PC-3 (cell line): ENCODE results near the gene HNRNPH3. TPM values are rescaled to one million over a fixed set of nuclear protein-coding genes. Genes with fewer than 3 reads are reported as not detected.
A peak's percentile ranks its signal among the peaks of the same experiment; 100 is the strongest.

ENCODE experiments used
- ATAC-seq: fragments of 200-7000 bp; cut with Tn5 transposase; 2 replicates; pipeline ENCODE4 v1.9.1; 2020; ENCODE audit warnings: mild to moderate bottlenecking, moderate library complexity
- BruUV-seq: library from RNA; stranded (reverse); fragments of 400-500 nt; replicated peaks from 2 replicates; lab custom pipeline; 2021; lab: Mats Ljungman, UMichigan
- CTCF ChIA-PET: fragments of 300-600 bp; sonication (Branson Sonifier 250); formaldehyde crosslinking; loops from one replicate; lab custom pipeline; 2022; ENCODE audit warnings: antibody characterized with exemption; lab: Charles Lee
- POLR2A ChIA-PET: fragments of 300-600 bp; sonication (Branson Sonifier 250); formaldehyde crosslinking; loops from one replicate; lab custom pipeline; 2022; ENCODE audit warnings: antibody characterized with exemption; ENCODE audit not compliant: unreplicated experiment; lab: Charles Lee
- DNase-seq: peaks from one replicate; pipeline ENCODE4 v3.0.0-alpha.2; 2015
- H2AFZ ChIP-seq: fragments of 300-600 bp; sonication (generic); 2 replicates; pipeline ENCODE4 v1.6.0; 2016; ENCODE audit warnings: antibody characterized with exemption, low read length
- H3F3A ChIP-seq: fragments of 300-600 bp; sonication (generic); one replicate; pipeline ENCODE4 v1.6.0; 2017; ENCODE audit warnings: antibody characterized with exemption, low read length, control low read depth, mild to moderate bottlenecking; ENCODE audit not compliant: unreplicated experiment
- H3K27ac ChIP-seq: fragments of 300-600 bp; sonication (generic); 2 replicates; pipeline ENCODE4 v1.5.1; 2016; ENCODE audit warnings: mild to moderate bottlenecking, low read length
- H3K27me3 ChIP-seq: fragments of 300-600 bp; sonication (generic); 2 replicates; pipeline ENCODE4 v1.6.1; 2016; ENCODE audit warnings: low read length, mixed read lengths
- H3K36me3 ChIP-seq: fragments of 300-600 bp; sonication (generic); 2 replicates; pipeline ENCODE4 v1.6.1; 2016; ENCODE audit warnings: low read depth, mixed run types, low read length, mixed read lengths
- H3K4me1 ChIP-seq: fragments of 300-600 bp; sonication (generic); 2 replicates; pipeline ENCODE4 v1.5.1; 2016; ENCODE audit warnings: low read length; ENCODE audit not compliant: insufficient read depth
- H3K4me2 ChIP-seq: fragments of 300-600 bp; sonication (generic); 2 replicates; pipeline ENCODE4 v1.6.0; 2016; ENCODE audit warnings: low read length
- H3K4me3 ChIP-seq: fragments of 300-600 bp; sonication (generic); 2 replicates; pipeline ENCODE4 v1.5.1; 2016; ENCODE audit warnings: mild to moderate bottlenecking, low read length, mixed read lengths
- H3K79me2 ChIP-seq: fragments of 300-600 bp; sonication (generic); 2 replicates; pipeline ENCODE4 v1.6.1; 2017; ENCODE audit warnings: low read length, mixed read lengths
- H3K9ac ChIP-seq: fragments of 300-600 bp; sonication (generic); 2 replicates; pipeline ENCODE4 v1.6.0; 2016; ENCODE audit warnings: mild to moderate bottlenecking, low read length
- H3K9me2 ChIP-seq: fragments of 300-600 bp; sonication (generic); replicated peaks from 2 replicates; pipeline ENCODE4 v1.6.1; 2016; ENCODE audit warnings: mixed run types, low read length, mixed read lengths
- H3K9me3 ChIP-seq: fragments of 300-600 bp; sonication (generic); 2 replicates; pipeline ENCODE4 v1.6.1; 2016; ENCODE audit warnings: low read length, mixed read lengths
- H4K20me1 ChIP-seq: fragments of 300-600 bp; sonication (generic); 2 replicates; pipeline ENCODE4 v1.6.1; 2016; ENCODE audit warnings: low read length, mixed read lengths
- CTCF ChIP-seq: fragments of 300-600 bp; sonication (generic); conservative IDR thresholded peaks from 2 replicates; pipeline ENCODE4 v1.5.1; 2017; ENCODE audit warnings: antibody characterized with exemption, low read depth, mild to moderate bottlenecking, low read length
- EZH2 ChIP-seq: fragments of 300-600 bp; sonication (generic); IDR thresholded peaks from one replicate; pipeline ENCODE4 v1.6.1; 2017; ENCODE audit warnings: antibody characterized with exemption, mild to moderate bottlenecking, low read length; ENCODE audit not compliant: unreplicated experiment
- EZH2phosphoT487 ChIP-seq: fragments of 300-600 bp; sonication (generic); IDR thresholded peaks from 2 replicates; pipeline ENCODE4 v1.6.1; 2018; ENCODE audit warnings: mild to moderate bottlenecking, antibody characterized with exemption, low read length, borderline replicate concordance
- intact Hi-C: fragments of 100-400 bp; cut with micrococcal nuclease; formaldehyde crosslinking; loops from 2 replicates; pipeline ENCODE4 v1.9.0; 2023
- total RNA-seq: library from RNA; depleted of rRNA; stranded (reverse); fragments of >200 nt; gene quantifications from 2 replicates; pipeline ENCODE4 v1.2.3, GENCODE V29; 2014

HNRNPH3 gene
- total RNA-seq, 1 experiment from 2014 or later = 40.5 TPM

- Histone ChIP-seq H2AFZ (peak overlapping the region; percentile 57), H3K79me2 (peaks cover 19% of the 10 kb centered on the region), H3K9ac (no peak overlapping the region), H3K27ac (no peak overlapping the region), H3K4me2 (peak overlapping the region; percentile 11), H3K4me1 (peaks cover 22% of the 10 kb centered on the region), H3F3A (no peaks in the 10 kb centered on the region), H3K9me2 (no peaks in the 10 kb centered on the region), H4K20me1 (peaks cover 5% of the 10 kb centered on the region), H3K4me3 (no peak overlapping the region), H3K9me3 (no peaks in the 10 kb centered on the region), H3K36me3 (0 out of 2 replicates have a peak, but pooled peaks cover 3% of the 10 kb centered on the region), H3K27me3 (no peaks in the 10 kb centered on the region)
- intact Hi-C loops = no loop called here
- POLR2A ChIA-PET = no interaction called here
- DNase-seq (no peak), ATAC-seq (no peak)
- TF ChIP-seq EZH2 (no peak), EZH2phosphoT487 (no peak), CTCF (no peak)
- CTCF ChIA-PET = no interaction called here
- no TSS peak for BruUV-seq
Observed at GRCh38 chr10:68327889-68328786, 3.7 kb upstream of the HNRNPH3 start.

GRCh38 chr10:68329506-68329861 is 2.4 kb upstream of the HNRNPH3 start:
- Histone ChIP-seq H3K4me1 (peaks cover 22% of the 10 kb centered on the region), H3K4me2 (no peak overlapping the region), H2AFZ (peak overlapping the region; percentile 57; the same call in 1 of the 2 replicates), H3K9ac (no peak overlapping the region), H3K9me2 (no peaks in the 10 kb centered on the region), H4K20me1 (peaks cover 18% of the 10 kb centered on the region), H3K9me3 (no peaks in the 10 kb centered on the region), H3K4me3 (no peak overlapping the region), H3K36me3 (peaks cover 17% of the 10 kb centered on the region; the same call in 1 of the 2 replicates), H3K79me2 (peaks cover 33% of the 10 kb centered on the region), H3K27ac (no peak overlapping the region), H3K27me3 (no peaks in the 10 kb centered on the region), H3F3A (no peaks in the 10 kb centered on the region)
- ATAC-seq = no peak
- CTCF ChIA-PET = no interaction called here
- POLR2A ChIA-PET = no interaction called here
- TF ChIP-seq CTCF (no peak), EZH2 (no peak), EZH2phosphoT487 (no peak)
- intact Hi-C loops = no loop called here
- no peak for DNase-seq
- no TSS peak for BruUV-seq
